ENCODE results near the gene NFYA. TPM values are rescaled to one million over a fixed set of nuclear protein-coding genes. Genes with fewer than 3 reads are reported as not detected.

Gene NFYA
- total and polyA plus RNA-seq, 2 of the 13 experiments (the other 11 are each of a cell fraction or from before 2014, with no cell fraction given): 16.0 to 22.9 TPM

DNA sequence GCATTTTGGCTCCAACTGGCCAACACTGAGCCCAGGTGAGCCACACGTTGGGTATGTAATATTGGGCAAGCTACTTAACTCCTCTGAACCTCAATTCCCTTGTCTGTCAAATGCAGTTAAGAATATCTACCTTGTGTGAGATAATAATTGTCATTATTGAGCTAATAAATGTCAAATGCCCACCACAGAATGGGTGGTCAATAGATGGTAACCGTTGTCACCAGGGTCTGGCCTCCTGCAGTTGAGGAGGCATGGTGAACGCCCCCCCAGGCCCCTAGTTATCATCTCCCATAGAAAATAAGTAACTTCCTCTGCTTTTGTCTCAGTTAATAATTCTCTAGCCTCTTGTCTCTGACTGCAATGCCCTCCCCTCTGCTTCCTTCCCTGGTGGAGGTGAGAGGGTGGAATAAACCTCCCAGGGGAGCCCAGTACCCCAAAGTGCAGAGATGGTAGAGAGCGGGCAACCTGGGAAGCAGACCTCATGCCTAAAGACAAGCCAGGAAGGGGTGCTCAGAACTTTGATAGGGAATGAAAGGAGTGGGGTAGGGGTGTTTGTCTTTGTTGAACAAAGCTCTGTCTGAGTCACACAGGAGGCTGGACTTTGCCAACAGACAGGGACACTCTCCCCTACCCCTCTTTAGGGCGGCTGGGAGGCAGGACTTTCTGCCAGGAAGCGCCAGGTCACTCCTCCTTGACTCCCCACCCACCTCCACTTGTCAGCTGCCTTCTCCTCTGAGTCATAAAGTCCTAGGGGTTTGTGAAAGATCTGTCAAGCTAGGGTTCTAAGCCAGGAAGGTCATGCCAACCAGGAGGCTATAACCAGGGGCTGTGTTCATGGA lies 32.5 kb upstream of the NFYA start (continued):
- TF ChIP-seq, protein P1, sequence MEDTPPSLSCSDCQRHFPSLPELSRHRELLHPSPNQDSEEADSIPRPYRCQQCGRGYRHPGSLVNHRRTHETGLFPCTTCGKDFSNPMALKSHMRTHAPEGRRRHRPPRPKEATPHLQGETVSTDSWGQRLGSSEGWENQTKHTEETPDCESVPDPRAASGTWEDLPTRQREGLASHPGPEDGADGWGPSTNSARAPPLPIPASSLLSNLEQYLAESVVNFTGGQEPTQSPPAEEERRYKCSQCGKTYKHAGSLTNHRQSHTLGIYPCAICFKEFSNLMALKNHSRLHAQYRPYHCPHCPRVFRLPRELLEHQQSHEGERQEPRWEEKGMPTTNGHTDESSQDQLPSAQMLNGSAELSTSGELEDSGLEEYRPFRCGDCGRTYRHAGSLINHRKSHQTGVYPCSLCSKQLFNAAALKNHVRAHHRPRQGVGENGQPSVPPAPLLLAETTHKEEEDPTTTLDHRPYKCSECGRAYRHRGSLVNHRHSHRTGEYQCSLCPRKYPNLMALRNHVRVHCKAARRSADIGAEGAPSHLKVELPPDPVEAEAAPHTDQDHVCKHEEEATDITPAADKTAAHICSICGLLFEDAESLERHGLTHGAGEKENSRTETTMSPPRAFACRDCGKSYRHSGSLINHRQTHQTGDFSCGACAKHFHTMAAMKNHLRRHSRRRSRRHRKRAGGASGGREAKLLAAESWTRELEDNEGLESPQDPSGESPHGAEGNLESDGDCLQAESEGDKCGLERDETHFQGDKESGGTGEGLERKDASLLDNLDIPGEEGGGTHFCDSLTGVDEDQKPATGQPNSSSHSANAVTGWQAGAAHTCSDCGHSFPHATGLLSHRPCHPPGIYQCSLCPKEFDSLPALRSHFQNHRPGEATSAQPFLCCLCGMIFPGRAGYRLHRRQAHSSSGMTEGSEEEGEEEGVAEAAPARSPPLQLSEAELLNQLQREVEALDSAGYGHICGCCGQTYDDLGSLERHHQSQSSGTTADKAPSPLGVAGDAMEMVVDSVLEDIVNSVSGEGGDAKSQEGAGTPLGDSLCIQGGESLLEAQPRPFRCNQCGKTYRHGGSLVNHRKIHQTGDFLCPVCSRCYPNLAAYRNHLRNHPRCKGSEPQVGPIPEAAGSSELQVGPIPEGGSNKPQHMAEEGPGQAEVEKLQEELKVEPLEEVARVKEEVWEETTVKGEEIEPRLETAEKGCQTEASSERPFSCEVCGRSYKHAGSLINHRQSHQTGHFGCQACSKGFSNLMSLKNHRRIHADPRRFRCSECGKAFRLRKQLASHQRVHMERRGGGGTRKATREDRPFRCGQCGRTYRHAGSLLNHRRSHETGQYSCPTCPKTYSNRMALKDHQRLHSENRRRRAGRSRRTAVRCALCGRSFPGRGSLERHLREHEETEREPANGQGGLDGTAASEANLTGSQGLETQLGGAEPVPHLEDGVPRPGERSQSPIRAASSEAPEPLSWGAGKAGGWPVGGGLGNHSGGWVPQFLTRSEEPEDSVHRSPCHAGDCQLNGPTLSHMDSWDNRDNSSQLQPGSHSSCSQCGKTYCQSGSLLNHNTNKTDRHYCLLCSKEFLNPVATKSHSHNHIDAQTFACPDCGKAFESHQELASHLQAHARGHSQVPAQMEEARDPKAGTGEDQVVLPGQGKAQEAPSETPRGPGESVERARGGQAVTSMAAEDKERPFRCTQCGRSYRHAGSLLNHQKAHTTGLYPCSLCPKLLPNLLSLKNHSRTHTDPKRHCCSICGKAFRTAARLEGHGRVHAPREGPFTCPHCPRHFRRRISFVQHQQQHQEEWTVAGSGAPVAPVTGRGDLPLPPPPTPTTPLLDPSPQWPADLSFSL (CRISPR knock-in tag; IDR thresholded peaks at IDR 0.05): no peak
- no peak for TF ChIP-seq MTF1 (CRISPR knock-in tag; IDR thresholded peaks at IDR 0.05)
- peak; percentile 43; the same call in 1 of the 2 replicates for TF ChIP-seq NKX3-1 (CRISPR knock-in tag; IDR thresholded peaks at IDR 0.05)
- peak; percentile 43; the same call in 1 of the 2 replicates for TF ChIP-seq NR2C2 (CRISPR knock-in tag; IDR thresholded peaks at IDR 0.05; ENCODE audit: borderline replicate concordance)
- no peak for TF ChIP-seq CCAR2 (optimal IDR thresholded peaks at IDR 0.05; ENCODE audit: low read depth, low read length)
- no peak for TF ChIP-seq ZFP36L2 (CRISPR knock-in tag; IDR thresholded peaks at IDR 0.05)
- TF ChIP-seq MXD4 (CRISPR knock-in tag; IDR thresholded peaks at IDR 0.05): peak; percentile 33; the same call in 1 of the 2 replicates
- no peak for TF ChIP-seq STAT5B (CRISPR knock-in tag; IDR thresholded peaks at IDR 0.05)
- TF ChIP-seq HES4 (CRISPR knock-in tag; IDR thresholded peaks at IDR 0.05; ENCODE audit: borderline replicate concordance): no peak
- no peak for TF ChIP-seq PAWR (CRISPR knock-in tag; IDR thresholded peaks at IDR 0.05; ENCODE audit: borderline replicate concordance)
- TF ChIP-seq ZNF326 (CRISPR knock-in tag; IDR thresholded peaks at IDR 0.05; ENCODE audit: borderline replicate concordance): no peak
- no peak for TF ChIP-seq KDM5B (CRISPR knock-in tag; IDR thresholded peaks at IDR 0.05; ENCODE audit: borderline replicate concordance)
- no peak for TF ChIP-seq TP53 (CRISPR knock-in tag; conservative IDR thresholded peaks at IDR 0.05)
- no peak for TF ChIP-seq NFIB (CRISPR knock-in tag; IDR thresholded peaks at IDR 0.05; ENCODE audit: borderline replicate concordance)
- no peak for TF ChIP-seq ZNF143 (CRISPR knock-in tag; IDR thresholded peaks at IDR 0.05)
- TF ChIP-seq MYC (CRISPR knock-in tag; IDR thresholded peaks at IDR 0.05; ENCODE audit: borderline replicate concordance): no peak; the same call in none of the 2 replicates
- TF ChIP-seq FOXK2 (IDR thresholded peaks at IDR 0.05): no peak
- TF ChIP-seq, protein P2, sequence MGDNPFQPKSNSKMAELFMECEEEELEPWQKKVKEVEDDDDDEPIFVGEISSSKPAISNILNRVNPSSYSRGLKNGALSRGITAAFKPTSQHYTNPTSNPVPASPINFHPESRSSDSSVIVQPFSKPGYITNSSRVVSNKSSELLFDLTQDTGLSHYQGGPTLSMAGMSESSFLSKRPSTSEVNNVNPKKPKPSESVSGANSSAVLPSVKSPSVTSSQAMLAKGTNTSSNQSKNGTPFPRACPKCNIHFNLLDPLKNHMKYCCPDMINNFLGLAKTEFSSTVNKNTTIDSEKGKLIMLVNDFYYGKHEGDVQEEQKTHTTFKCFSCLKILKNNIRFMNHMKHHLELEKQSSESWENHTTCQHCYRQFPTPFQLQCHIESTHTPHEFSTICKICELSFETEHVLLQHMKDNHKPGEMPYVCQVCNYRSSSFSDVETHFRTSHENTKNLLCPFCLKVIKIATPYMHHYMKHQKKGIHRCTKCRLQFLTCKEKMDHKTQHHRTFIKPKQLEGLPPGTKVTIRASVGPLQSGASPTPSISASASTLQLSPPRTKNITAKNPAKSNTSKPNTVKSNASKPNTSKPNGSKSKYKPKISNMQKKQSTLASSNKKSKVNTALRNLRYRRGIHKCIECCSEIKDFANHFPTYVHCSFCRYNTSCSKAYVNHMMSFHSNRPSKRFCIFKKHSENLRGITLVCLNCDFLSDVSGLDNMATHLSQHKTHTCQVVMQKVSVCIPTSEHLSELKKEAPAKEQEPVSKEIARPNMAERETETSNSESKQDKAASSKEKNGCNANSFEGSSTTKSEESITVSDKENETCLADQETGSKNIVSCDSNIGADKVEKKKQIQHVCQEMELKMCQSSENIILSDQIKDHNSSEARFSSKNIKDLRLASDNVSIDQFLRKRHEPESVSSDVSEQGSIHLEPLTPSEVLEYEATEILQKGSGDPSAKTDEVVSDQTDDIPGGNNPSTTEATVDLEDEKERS (CRISPR knock-in tag; IDR thresholded peaks at IDR 0.05): peak; percentile 25; the same call in 1 of the 2 replicates
- TF ChIP-seq, protein P3, sequence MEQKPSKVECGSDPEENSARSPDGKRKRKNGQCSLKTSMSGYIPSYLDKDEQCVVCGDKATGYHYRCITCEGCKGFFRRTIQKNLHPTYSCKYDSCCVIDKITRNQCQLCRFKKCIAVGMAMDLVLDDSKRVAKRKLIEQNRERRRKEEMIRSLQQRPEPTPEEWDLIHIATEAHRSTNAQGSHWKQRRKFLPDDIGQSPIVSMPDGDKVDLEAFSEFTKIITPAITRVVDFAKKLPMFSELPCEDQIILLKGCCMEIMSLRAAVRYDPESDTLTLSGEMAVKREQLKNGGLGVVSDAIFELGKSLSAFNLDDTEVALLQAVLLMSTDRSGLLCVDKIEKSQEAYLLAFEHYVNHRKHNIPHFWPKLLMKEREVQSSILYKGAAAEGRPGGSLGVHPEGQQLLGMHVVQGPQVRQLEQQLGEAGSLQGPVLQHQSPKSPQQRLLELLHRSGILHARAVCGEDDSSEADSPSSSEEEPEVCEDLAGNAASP (CRISPR knock-in tag; IDR thresholded peaks at IDR 0.05; ENCODE audit: borderline replicate concordance): peak; percentile 53; the same call in 1 of the 2 replicates
